ENCODE results near the gene NUP50. TPM values are rescaled to one million over a fixed set of nuclear protein-coding genes. Genes with fewer than 3 reads are reported as not detected.

NUP50 gene
- total and polyA plus RNA-seq, 2 donors from 2014 or later = 11.3 to 64.2 TPM

DNA sequence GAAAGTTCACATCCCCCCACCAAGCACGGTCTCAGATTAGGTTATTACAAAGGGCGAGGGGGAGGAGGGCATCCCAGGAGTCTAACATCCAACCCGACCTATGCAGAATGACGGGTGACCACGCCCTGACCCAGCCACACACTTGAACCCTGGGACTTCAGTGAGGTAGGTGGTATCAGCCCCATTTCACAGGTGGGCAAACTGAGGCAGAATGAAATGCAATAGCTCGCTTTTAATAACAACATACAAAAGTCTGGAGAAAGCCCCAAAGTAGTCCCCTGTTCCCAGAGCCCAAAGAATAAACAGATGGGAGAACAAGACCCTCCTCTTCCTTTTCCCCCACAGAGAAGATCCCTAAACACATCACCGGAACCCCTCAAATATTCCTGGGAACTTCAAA, 31.9 kb downstream of the NUP50 start:
- FAIRE-seq (no peak), DNase-seq (no peak)
- Histone ChIP-seq H3K36me3 (ENCODE audit: control insufficient read depth in 2 of 3, insufficient read depth in 3 of 3, low read length in 3 of 3) (peaks cover 0 to 5% (median 4%) of the 10 kb centered on the region in 3 donors), H3K4me1 (ENCODE audit: control insufficient read depth in 2 of 3, insufficient read depth in 2 of 3, low read depth in 1 of 3, low read length in 3 of 3) (no peaks in the 10 kb centered on the region), H3K9me3 (ENCODE audit: control insufficient read depth in 2 of 3, insufficient read depth in 1 of 3, low read length in 3 of 3) (no peaks in the 10 kb centered on the region), H3K4me3 (ENCODE audit: low read length in 3 of 3) (no peak overlapping the region), H3K9ac (ENCODE audit: low read length in 3 of 3) (no peak overlapping the region), H3K27ac (ENCODE audit: low read depth in 2 of 2, low read length in 2 of 2) (no peak overlapping the region), H3K27me3 (ENCODE audit: control insufficient read depth, insufficient read depth, low read length) (no peaks in the 10 kb centered on the region)
- TF ChIP-seq, protein P1, sequence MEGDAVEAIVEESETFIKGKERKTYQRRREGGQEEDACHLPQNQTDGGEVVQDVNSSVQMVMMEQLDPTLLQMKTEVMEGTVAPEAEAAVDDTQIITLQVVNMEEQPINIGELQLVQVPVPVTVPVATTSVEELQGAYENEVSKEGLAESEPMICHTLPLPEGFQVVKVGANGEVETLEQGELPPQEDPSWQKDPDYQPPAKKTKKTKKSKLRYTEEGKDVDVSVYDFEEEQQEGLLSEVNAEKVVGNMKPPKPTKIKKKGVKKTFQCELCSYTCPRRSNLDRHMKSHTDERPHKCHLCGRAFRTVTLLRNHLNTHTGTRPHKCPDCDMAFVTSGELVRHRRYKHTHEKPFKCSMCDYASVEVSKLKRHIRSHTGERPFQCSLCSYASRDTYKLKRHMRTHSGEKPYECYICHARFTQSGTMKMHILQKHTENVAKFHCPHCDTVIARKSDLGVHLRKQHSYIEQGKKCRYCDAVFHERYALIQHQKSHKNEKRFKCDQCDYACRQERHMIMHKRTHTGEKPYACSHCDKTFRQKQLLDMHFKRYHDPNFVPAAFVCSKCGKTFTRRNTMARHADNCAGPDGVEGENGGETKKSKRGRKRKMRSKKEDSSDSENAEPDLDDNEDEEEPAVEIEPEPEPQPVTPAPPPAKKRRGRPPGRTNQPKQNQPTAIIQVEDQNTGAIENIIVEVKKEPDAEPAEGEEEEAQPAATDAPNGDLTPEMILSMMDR (IDR thresholded peaks at IDR 0.05; ENCODE audit: borderline replicate concordance, extremely low read depth, insufficient read depth) = no peak
- intact Hi-C loops (cut with DNase I) = no loop called here

GRCh38 chr22:45196308-45196707, 32.6 kb downstream of the NUP50 start:
- Histone ChIP-seq H3K4me1 (ENCODE audit: control insufficient read depth in 2 of 3, insufficient read depth in 2 of 3, low read depth in 1 of 3, low read length in 3 of 3) (no peaks in the 10 kb centered on the region), H3K36me3 (ENCODE audit: control insufficient read depth in 2 of 3, insufficient read depth in 3 of 3, low read length in 3 of 3) (peaks cover 0 to 5% (median 4%) of the 10 kb centered on the region in 3 donors), H3K9me3 (ENCODE audit: control insufficient read depth in 2 of 3, insufficient read depth in 1 of 3, low read length in 3 of 3) (no peaks in the 10 kb centered on the region), H3K9ac (ENCODE audit: low read length in 3 of 3) (no peak overlapping the region), H3K27ac (ENCODE audit: low read depth in 2 of 2, low read length in 2 of 2) (no peak overlapping the region), H3K4me3 (ENCODE audit: low read length in 3 of 3) (no peak overlapping the region), H3K27me3 (ENCODE audit: control insufficient read depth, insufficient read depth, low read length) (no peaks in the 10 kb centered on the region)
- TF ChIP-seq, protein P1 (IDR thresholded peaks at IDR 0.05; ENCODE audit: borderline replicate concordance, extremely low read depth, insufficient read depth) = no peak
- intact Hi-C loops (cut with DNase I) = no loop called here
- FAIRE-seq = no peak
- DNase-seq = no peak

DNA sequence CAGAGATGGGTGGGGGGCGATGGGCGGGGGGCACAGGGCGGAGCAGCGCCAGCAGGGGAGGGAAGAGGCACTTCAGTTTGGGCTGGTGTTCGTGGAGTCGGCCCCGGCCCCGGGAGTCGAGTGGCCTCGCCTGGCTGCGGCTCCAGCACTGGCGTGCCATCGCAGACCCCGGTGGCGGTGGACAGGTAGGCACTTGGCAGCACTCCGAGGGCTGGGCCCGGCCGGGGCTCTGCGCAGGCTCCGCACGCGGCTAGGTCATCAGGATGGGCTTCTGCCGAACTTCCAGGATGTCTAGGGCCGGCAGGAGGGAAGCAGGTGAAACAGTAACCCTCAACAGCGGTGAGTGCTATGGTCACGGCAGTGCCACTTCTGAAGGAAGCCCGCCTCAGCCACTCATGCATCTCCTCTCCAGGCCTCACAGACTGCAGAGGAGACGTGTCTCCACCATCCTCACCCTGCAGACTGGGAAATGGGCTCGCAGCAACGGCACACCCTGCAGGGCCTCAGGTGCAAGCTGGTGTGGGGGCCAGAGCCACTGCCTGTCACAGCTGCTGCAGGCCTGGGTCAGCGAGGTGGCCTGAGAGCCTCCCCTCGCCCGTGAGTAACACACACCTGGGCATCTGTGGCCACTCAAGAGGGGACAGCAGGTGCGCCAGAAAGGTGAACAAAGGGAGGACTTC, 33.3 kb downstream of the NUP50 start:
- Histone ChIP-seq H3K9me3 (ENCODE audit: control insufficient read depth in 2 of 3, insufficient read depth in 1 of 3, low read length in 3 of 3) (no peaks in the 10 kb centered on the region), H3K4me1 (ENCODE audit: control insufficient read depth in 2 of 3, insufficient read depth in 2 of 3, low read depth in 1 of 3, low read length in 3 of 3) (no peaks in the 10 kb centered on the region), H3K36me3 (ENCODE audit: control insufficient read depth in 2 of 3, insufficient read depth in 3 of 3, low read length in 3 of 3) (peaks cover 0 to 5% (median 4%) of the 10 kb centered on the region in 3 donors), H3K9ac (ENCODE audit: low read length in 3 of 3) (no peak overlapping the region), H3K27me3 (ENCODE audit: control insufficient read depth, insufficient read depth, low read length) (no peaks in the 10 kb centered on the region), H3K27ac (ENCODE audit: low read depth in 2 of 2, low read length in 2 of 2) (no peak overlapping the region), H3K4me3 (ENCODE audit: low read length in 3 of 3) (no peak overlapping the region)
- DNase-seq (peak in 1 of 5 donors; percentile 77), FAIRE-seq (no peak)
- TF ChIP-seq, protein P1 (IDR thresholded peaks at IDR 0.05; ENCODE audit: borderline replicate concordance, extremely low read depth, insufficient read depth) = no peak
- intact Hi-C loops (cut with DNase I) = no loop called here
